ENCODE measurements around the gene TNNI3K.

DNA sequence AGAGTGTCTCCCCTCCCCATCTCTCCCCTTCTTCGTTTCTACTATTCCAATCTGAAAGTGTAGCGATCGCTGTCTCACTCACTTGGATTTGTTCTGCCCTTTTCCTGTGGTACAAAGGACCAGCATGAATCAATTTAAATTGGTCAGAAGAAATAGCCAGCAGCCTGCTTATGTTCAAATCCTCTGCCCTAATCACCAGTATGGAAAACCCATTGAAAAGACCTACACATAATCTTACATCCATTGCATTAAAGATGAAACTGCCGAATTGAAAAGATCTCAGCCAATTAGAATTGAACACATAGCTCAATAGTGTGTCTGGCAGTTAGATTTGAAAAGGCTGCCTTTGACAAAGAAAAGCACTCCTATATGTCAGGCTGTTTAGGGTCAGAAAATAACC lies 122.6 kb downstream of the TNNI3K start:
- TF ChIP-seq, protein P1, sequence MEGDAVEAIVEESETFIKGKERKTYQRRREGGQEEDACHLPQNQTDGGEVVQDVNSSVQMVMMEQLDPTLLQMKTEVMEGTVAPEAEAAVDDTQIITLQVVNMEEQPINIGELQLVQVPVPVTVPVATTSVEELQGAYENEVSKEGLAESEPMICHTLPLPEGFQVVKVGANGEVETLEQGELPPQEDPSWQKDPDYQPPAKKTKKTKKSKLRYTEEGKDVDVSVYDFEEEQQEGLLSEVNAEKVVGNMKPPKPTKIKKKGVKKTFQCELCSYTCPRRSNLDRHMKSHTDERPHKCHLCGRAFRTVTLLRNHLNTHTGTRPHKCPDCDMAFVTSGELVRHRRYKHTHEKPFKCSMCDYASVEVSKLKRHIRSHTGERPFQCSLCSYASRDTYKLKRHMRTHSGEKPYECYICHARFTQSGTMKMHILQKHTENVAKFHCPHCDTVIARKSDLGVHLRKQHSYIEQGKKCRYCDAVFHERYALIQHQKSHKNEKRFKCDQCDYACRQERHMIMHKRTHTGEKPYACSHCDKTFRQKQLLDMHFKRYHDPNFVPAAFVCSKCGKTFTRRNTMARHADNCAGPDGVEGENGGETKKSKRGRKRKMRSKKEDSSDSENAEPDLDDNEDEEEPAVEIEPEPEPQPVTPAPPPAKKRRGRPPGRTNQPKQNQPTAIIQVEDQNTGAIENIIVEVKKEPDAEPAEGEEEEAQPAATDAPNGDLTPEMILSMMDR (IDR thresholded peaks at IDR 0.05; ENCODE audit: low read depth, low read length, poor library complexity, severe bottlenecking): no peak
- TF ChIP-seq EZH2phosphoT487 (IDR thresholded peaks at IDR 0.05; ENCODE audit: borderline replicate concordance, low read length): no peak

Data from DOHH2 (cell line).